Type B pancreatic cell (in vitro differentiated cells): ENCODE results near the gene ADAMTS17. TPM values are rescaled to one million over a fixed set of nuclear protein-coding genes. Genes with fewer than 3 reads are reported as not detected.

ENCODE experiments used
- DNase-seq: peaks from one replicate; pipeline ENCODE4 v3.0.0; 2021; ENCODE audit warnings: mixed read lengths; ENCODE audit not compliant: unreplicated experiment; ENCODE audit errors: extremely low spot score
- H3K27ac Mint-ChIP-seq: 2 replicates; pipeline ENCODE4 v1.8.0; 2021; ENCODE audit warnings: mild to moderate bottlenecking, mixed read lengths
- H3K27me3 Mint-ChIP-seq: 2 replicates; pipeline ENCODE4 v1.8.0; 2021; ENCODE audit warnings: mixed read lengths
- H3K36me3 Mint-ChIP-seq: 2 replicates; pipeline ENCODE4 v1.8.0; 2021; ENCODE audit warnings: mixed read lengths
- H3K4me1 Mint-ChIP-seq: one replicate; pipeline ENCODE4 v1.8.0; 2021; ENCODE audit warnings: mixed read lengths; ENCODE audit not compliant: unreplicated experiment
- H3K4me3 Mint-ChIP-seq: 2 replicates; pipeline ENCODE4 v1.8.0; 2021; ENCODE audit warnings: mild to moderate bottlenecking, mixed read lengths
- H3K9me3 Mint-ChIP-seq: 2 replicates; pipeline ENCODE4 v1.8.0; 2021; ENCODE audit warnings: mixed read lengths
- CTCF ChIP-seq: fragments of 200-600 bp; sonication (generic); conservative IDR thresholded peaks from 2 replicates; pipeline ENCODE4 v1.5.0; 2021; ENCODE audit warnings: antibody characterized with exemption, mild to moderate bottlenecking
- total RNA-seq: library from RNA; stranded (reverse); gene quantifications from 2 replicates; pipeline ENCODE4 v1.2.1, GENCODE V29; 2021; ENCODE audit warnings: low replicate concordance

Gene ADAMTS17
- total RNA-seq, 1 donor from 2014 or later: 18.3 TPM

GRCh38 chr15:100236981-100237720 lies 104.6 kb downstream of the ADAMTS17 start:
- Mint-ChIP-seq H3K4me1 (no peaks in the 10 kb centered on the region), H3K27ac (no peak overlapping the region), H3K4me3 (no peak overlapping the region), H3K36me3 (peaks cover 5% of the 10 kb centered on the region), H3K9me3 (peaks cover 5% of the 10 kb centered on the region), H3K27me3 (no peaks in the 10 kb centered on the region)
- DNase-seq: no peak
- TF ChIP-seq CTCF: no peak

GRCh38 chr15:100235030-100235617 lies 106.7 kb downstream of the ADAMTS17 start:
- no peak for DNase-seq
- no peak for TF ChIP-seq CTCF
- no peak overlapping the region for H3K4me3 Mint-ChIP-seq
- no peaks in the 10 kb centered on the region for H3K4me1 Mint-ChIP-seq
- H3K36me3 Mint-ChIP-seq: no peaks in the 10 kb centered on the region
- no peaks in the 10 kb centered on the region for H3K9me3 Mint-ChIP-seq
- H3K27ac Mint-ChIP-seq: no peak overlapping the region
- no peaks in the 10 kb centered on the region for H3K27me3 Mint-ChIP-seq

DNA sequence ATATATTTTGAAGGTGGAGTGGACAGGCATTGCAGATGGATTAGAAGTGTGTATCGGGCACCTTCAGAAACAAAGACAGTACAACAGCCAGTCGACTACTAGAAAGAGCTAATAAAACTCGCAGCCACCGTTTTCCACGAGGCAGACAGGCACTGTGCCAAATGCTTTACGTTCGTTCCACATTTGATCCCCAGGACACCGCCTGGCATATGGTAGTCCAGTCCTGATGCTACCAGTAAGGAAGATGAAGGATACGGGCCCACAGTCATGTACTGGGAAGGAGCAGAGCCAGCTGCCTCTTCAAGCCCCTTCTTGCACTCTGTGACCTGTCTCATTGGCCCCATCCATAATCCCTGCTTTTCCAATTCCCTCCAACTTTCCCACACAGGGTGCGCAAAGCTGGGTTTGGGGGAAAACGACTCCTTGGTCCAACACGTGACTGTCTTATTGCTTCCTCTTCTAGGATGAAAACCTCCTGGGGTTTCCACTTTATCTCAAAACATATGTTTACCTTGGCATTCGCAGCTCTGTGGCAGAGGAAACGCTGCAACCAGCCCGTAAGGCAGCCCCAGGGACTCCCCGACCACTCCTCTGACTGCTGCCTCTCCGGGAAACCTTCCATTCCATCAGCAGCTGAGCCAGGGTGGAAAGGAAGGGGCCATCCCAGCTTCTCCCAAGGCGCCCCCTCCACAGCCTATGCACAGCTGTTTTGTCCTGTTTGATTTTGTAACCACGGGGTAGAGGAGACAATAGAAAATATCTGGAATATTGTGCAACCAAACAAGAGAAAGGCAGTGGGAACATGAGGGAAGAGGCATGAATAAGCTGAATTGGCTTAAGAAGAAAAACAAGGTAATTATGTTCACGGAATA lies 107.4 kb downstream of the ADAMTS17 start:
- no peak for DNase-seq
- H3K4me1 Mint-ChIP-seq: no peaks in the 10 kb centered on the region
- no peaks in the 10 kb centered on the region for H3K36me3 Mint-ChIP-seq
- no peak for TF ChIP-seq CTCF
- H3K27ac Mint-ChIP-seq: no peak overlapping the region
- H3K27me3 Mint-ChIP-seq: no peaks in the 10 kb centered on the region
- no peaks in the 10 kb centered on the region for H3K9me3 Mint-ChIP-seq
- H3K4me3 Mint-ChIP-seq: no peak overlapping the region

- no peak for TF ChIP-seq CTCF
- no peaks in the 10 kb centered on the region for H3K36me3 Mint-ChIP-seq
- H3K27ac Mint-ChIP-seq: no peak overlapping the region
- no peaks in the 10 kb centered on the region for H3K27me3 Mint-ChIP-seq
- H3K4me3 Mint-ChIP-seq: no peak overlapping the region
- H3K9me3 Mint-ChIP-seq: no peaks in the 10 kb centered on the region
- no peaks in the 10 kb centered on the region for H3K4me1 Mint-ChIP-seq
- DNase-seq: no peak
Observed at GRCh38 chr15:100230784-100231183, 111.0 kb downstream of the ADAMTS17 start.

DNA sequence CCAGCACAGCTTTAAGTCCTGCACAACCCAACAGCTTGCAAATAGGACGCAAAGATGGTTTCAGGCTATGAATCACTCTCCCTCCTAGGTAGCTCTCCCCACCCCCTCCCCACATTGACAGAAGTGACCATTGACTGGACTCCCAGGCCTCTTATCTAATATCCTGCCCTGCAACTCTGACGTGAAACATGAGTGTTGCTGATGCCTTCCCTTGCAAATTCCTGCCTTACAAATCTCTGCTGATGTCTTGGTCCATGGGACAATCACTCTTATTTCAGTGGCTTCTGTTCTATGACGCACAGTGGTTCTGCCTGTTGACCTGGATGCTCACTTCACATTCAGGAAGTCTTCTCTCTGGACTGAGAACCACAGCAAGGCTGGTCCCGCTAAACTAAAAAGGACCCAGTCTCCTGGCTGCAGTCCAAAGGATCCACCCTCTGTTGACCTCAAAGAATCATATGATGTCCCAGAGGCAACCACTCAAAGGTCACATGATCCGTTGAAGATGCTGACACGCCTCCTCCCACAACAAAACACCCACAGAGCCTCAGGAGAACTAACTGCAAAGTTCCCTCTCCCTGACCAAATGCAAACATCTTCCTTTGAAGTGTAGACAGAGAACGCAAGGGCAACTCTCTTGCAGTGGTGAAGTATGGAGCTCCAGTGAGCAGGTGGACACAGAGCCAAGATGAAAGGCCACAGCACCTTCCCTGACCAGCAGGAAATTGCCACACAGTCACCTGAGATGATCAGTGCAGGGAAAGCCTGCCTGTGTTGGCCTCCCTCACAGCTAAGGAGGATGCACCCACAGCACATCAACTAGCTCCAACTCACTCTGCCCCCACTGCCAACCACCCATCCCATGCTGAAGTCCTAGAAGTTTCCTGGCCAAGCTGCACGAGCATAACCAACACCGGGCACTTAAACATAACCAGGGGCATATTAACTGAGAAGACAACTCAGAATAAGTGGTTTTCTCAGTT lies 112.3 kb downstream of the ADAMTS17 start:
- H3K4me1 Mint-ChIP-seq: peaks cover 9% of the 10 kb centered on the region
- no peak overlapping the region for H3K27ac Mint-ChIP-seq
- no peaks in the 10 kb centered on the region for H3K36me3 Mint-ChIP-seq
- DNase-seq: no peak
- H3K4me3 Mint-ChIP-seq: no peak overlapping the region
- no peaks in the 10 kb centered on the region for H3K27me3 Mint-ChIP-seq
- TF ChIP-seq CTCF: no peak
- no peaks in the 10 kb centered on the region for H3K9me3 Mint-ChIP-seq
